ENCODE measurements around the gene MACROD2. TPM values are rescaled to one million over a fixed set of nuclear protein-coding genes. Genes with fewer than 3 reads are reported as not detected.

MACROD2 gene
- total RNA-seq, 1 experiment from 2014 or later = 1.6 TPM

DNA sequence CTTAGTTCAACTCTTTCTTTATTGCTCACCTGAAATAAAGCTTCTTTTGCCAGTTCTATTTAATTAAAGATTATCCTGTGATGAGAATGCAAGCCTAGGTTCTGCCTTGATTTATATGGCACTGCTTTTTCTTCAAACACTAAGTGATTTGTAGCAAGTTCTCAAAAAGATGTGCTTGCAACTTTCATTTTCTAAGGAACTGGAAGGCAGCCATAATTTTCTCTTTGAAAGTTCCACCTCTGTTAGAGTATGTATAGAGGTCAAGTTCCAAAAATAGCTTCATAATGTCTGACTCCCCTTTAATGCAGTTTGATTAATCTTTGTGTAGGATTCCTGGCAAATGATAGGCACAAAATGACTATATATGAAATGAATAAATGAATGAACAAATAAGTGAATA, 870.4 kb downstream of the MACROD2 start:
- H3K14ac ChIP-seq (ENCODE audit: insufficient read depth, low read length) = no peak overlapping the region
- H3K4me1 Mint-ChIP-seq = peaks cover 17 to 21% of the 10 kb centered on the region in 2 experiments
- H3K9ac ChIP-seq (ENCODE audit: extremely low read depth, insufficient read length, low read length) = no peak overlapping the region
- no peak for DNase-seq
- no peaks in the 10 kb centered on the region for H3K27me3 ChIP-seq (ENCODE audit: insufficient read depth, low read length)
- H3K27me3 Mint-ChIP-seq (ENCODE audit: low read depth) = peaks cover 5% of the 10 kb centered on the region
- H2BK15ac ChIP-seq (ENCODE audit: low read depth, low read length) = no peak overlapping the region
- 0 out of 2 replicates have a peak, but pooled peaks cover 7% of the 10 kb centered on the region for H3K4me1 ChIP-seq (ENCODE audit: insufficient read depth, low read length)
- H3K27ac ChIP-seq (ENCODE audit: insufficient read length, low read depth, low read length) = no peak overlapping the region
- H3K4me3 Mint-ChIP-seq = no peak overlapping the region
- H3K27ac Mint-ChIP-seq = no peak overlapping the region
- no peak overlapping the region for H3K23ac ChIP-seq (ENCODE audit: insufficient read length, low read depth, low read length)
- no peak overlapping the region for H4K91ac ChIP-seq (ENCODE audit: insufficient read length, low read depth, low read length)
- H3K79me1 ChIP-seq (ENCODE audit: insufficient read depth, low read depth, low read length, poor library complexity, severe bottlenecking) = no peaks in the 10 kb centered on the region
- H3K23me2 ChIP-seq (ENCODE audit: insufficient read length, low read depth, low read length, poor library complexity, severe bottlenecking) = no peaks in the 10 kb centered on the region
- no peaks in the 10 kb centered on the region for H3K79me2 ChIP-seq (ENCODE audit: insufficient read depth, low read length)
- TF ChIP-seq, protein P1, sequence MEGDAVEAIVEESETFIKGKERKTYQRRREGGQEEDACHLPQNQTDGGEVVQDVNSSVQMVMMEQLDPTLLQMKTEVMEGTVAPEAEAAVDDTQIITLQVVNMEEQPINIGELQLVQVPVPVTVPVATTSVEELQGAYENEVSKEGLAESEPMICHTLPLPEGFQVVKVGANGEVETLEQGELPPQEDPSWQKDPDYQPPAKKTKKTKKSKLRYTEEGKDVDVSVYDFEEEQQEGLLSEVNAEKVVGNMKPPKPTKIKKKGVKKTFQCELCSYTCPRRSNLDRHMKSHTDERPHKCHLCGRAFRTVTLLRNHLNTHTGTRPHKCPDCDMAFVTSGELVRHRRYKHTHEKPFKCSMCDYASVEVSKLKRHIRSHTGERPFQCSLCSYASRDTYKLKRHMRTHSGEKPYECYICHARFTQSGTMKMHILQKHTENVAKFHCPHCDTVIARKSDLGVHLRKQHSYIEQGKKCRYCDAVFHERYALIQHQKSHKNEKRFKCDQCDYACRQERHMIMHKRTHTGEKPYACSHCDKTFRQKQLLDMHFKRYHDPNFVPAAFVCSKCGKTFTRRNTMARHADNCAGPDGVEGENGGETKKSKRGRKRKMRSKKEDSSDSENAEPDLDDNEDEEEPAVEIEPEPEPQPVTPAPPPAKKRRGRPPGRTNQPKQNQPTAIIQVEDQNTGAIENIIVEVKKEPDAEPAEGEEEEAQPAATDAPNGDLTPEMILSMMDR (conservative IDR thresholded peaks at IDR 0.05) = no peak
- H2AK5ac ChIP-seq (ENCODE audit: insufficient read length, low read length) = no peak overlapping the region
- no peaks in the 10 kb centered on the region for H3K9me3 ChIP-seq (ENCODE audit: control insufficient read depth, low read depth, low read length)
- H4K20me1 ChIP-seq (ENCODE audit: control insufficient read depth, insufficient read depth, insufficient read length) = no peaks in the 10 kb centered on the region
- H2BK20ac ChIP-seq (ENCODE audit: low read depth, low read length, poor library complexity, severe bottlenecking) = no peak overlapping the region
- H3K56ac ChIP-seq (ENCODE audit: insufficient read length, low read depth, low read length) = no peak overlapping the region
- no peak overlapping the region for H2BK12ac ChIP-seq (ENCODE audit: insufficient read length, low read depth, low read length)
- H3K4me2 ChIP-seq (ENCODE audit: insufficient read depth, insufficient read length, low read length) = no peak overlapping the region
- no peak overlapping the region for H2AFZ ChIP-seq (ENCODE audit: low read length)
- no peak overlapping the region for H4K5ac ChIP-seq (ENCODE audit: insufficient read length, low read depth, low read length)
- H3K9me3 Mint-ChIP-seq = peaks cover 4 to 5% of the 10 kb centered on the region in 2 experiments; a peak in 2 of 5 replicates
- H3T11ph ChIP-seq (ENCODE audit: low read length) = no peak overlapping the region
- no peak overlapping the region for H2BK5ac ChIP-seq (ENCODE audit: insufficient read length, low read length)
- H3K18ac ChIP-seq (ENCODE audit: insufficient read length, low read depth, low read length) = no peak overlapping the region
- peaks cover 0 to 4% (median 0%) of the 10 kb centered on the region in 3 experiments; a peak in 1 of 7 replicates for H3K36me3 Mint-ChIP-seq (ENCODE audit: insufficient read depth in 1 of 3, low read depth in 3 of 3)
- H3K4ac ChIP-seq (ENCODE audit: low read depth, low read length) = no peak overlapping the region
- H4K8ac ChIP-seq (replicated peaks; ENCODE audit: insufficient read length, low read depth, low read length) = no peak overlapping the region
- H2BK120ac ChIP-seq (ENCODE audit: low read depth, low read length, poor library complexity, severe bottlenecking) = no peak overlapping the region

All from H9 (cell line).